ENCODE measurements around the gene SLC25A38. TPM values are rescaled to one million over a fixed set of nuclear protein-coding genes. Genes with fewer than 3 reads are reported as not detected.

SLC25A38 gene
- polyA plus RNA-seq, 3 donors = 5.7 to 8.9 (median 7.5) TPM

- intact Hi-C loops (cut with micrococcal nuclease) = no loop called here
- Mint-ChIP-seq H3K27me3 (ENCODE audit: low read depth in 3 of 3) (peaks cover 0 to 2% (median 2%) of the 10 kb centered on the region in 3 donors), H3K36me3 (peaks cover 70 to 93% of the 10 kb centered on the region in 2 donors), H3K4me1 (no peaks in the 10 kb centered on the region), H3K4me3 (no peak overlapping the region), H3K27ac (no peak overlapping the region), H3K9me3 (peaks cover 0 to 2% (median 0%) of the 10 kb centered on the region in 7 donors)
- no peak overlapping the region for H3K4me2 ChIP-seq (replicated peaks; ENCODE audit: extremely low read depth, low read length, poor library complexity, severe bottlenecking)
- H4K20me1 ChIP-seq (ENCODE audit: insufficient read depth, low read length) = no peaks in the 10 kb centered on the region
- no peaks in the 10 kb centered on the region for H3K9me3 ChIP-seq (replicated peaks in 1 of 2; ENCODE audit: control insufficient read depth in 1 of 2, insufficient read depth in 1 of 2, low read length in 2 of 2)
- peaks cover 57 to 83% of the 10 kb centered on the region in 2 donors for H3K36me3 ChIP-seq (replicated peaks in 1 of 2; ENCODE audit: control insufficient read depth in 1 of 2, insufficient read depth in 2 of 2, low read length in 2 of 2)
- no peak overlapping the region for H3K27ac ChIP-seq (ENCODE audit: low read depth in 1 of 2, low read length in 2 of 2)
- H2AFZ ChIP-seq (ENCODE audit: insufficient read depth, low read depth, low read length, poor library complexity, severe bottlenecking) = no peak overlapping the region
- H3K27me3 ChIP-seq (ENCODE audit: control insufficient read depth in 2 of 2, insufficient read depth in 2 of 2, low read length in 2 of 2) = no peaks in the 10 kb centered on the region
- WGBS (ENCODE audit: insufficient coverage) = no CpG with 5 or more reads among the region's 3 CpGs
- no peak overlapping the region for H3K9ac ChIP-seq (ENCODE audit: insufficient read depth, low read length, poor library complexity, severe bottlenecking)
- H3K4me1 ChIP-seq (ENCODE audit: control insufficient read depth in 1 of 2, insufficient read depth in 2 of 2, low read length in 2 of 2) = no peaks in the 10 kb centered on the region
- no peak for TF ChIP-seq CTCF (IDR thresholded peaks at IDR 0.05)
- no peaks in the 10 kb centered on the region for H3K79me2 ChIP-seq (ENCODE audit: insufficient read depth, low read length)
- no peak overlapping the region for H3K4me3 ChIP-seq (replicated peaks in 1 of 3; ENCODE audit: low read depth in 2 of 3, low read length in 3 of 3)
- no peak for DNase-seq
Measured at GRCh38 chr3:39396690-39397089, 13.5 kb downstream of the SLC25A38 start.

- H3K9me3 ChIP-seq (replicated peaks in 1 of 2; ENCODE audit: control insufficient read depth in 1 of 2, insufficient read depth in 1 of 2, low read length in 2 of 2) = no peaks in the 10 kb centered on the region
- intact Hi-C loops (cut with micrococcal nuclease) = no loop called here
- no peaks in the 10 kb centered on the region for H3K4me1 Mint-ChIP-seq
Measured at GRCh38 chr3:39398700-39399099, 15.5 kb downstream of the SLC25A38 start.

More at GRCh38 chr3:39398700-39399099, 15.5 kb downstream of the SLC25A38 start:
- Histone ChIP-seq H3K9ac (ENCODE audit: insufficient read depth, low read length, poor library complexity, severe bottlenecking) (no peak overlapping the region), H3K79me2 (ENCODE audit: insufficient read depth, low read length) (no peaks in the 10 kb centered on the region), H4K20me1 (ENCODE audit: insufficient read depth, low read length) (no peaks in the 10 kb centered on the region), H3K4me3 (replicated peaks in 1 of 3; ENCODE audit: low read depth in 2 of 3, low read length in 3 of 3) (no peak overlapping the region), H3K27ac (ENCODE audit: low read depth in 1 of 2, low read length in 2 of 2) (no peak overlapping the region), H3K27me3 (ENCODE audit: control insufficient read depth in 2 of 2, insufficient read depth in 2 of 2, low read length in 2 of 2) (no peaks in the 10 kb centered on the region), H3K4me1 (ENCODE audit: control insufficient read depth in 1 of 2, insufficient read depth in 2 of 2, low read length in 2 of 2) (no peaks in the 10 kb centered on the region), H2AFZ (ENCODE audit: insufficient read depth, low read depth, low read length, poor library complexity, severe bottlenecking) (no peak overlapping the region), H3K4me2 (replicated peaks; ENCODE audit: extremely low read depth, low read length, poor library complexity, severe bottlenecking) (no peak overlapping the region), H3K36me3 (replicated peaks in 1 of 2; ENCODE audit: control insufficient read depth in 1 of 2, insufficient read depth in 2 of 2, low read length in 2 of 2) (peaks cover 39 to 64% of the 10 kb centered on the region in 2 donors)
- peaks cover 0 to 2% (median 2%) of the 10 kb centered on the region in 3 donors for H3K27me3 Mint-ChIP-seq (ENCODE audit: low read depth in 3 of 3)
- peaks cover 0 to 2% (median 0%) of the 10 kb centered on the region in 7 donors for H3K9me3 Mint-ChIP-seq
- H3K4me3 Mint-ChIP-seq = no peak overlapping the region
- H3K36me3 Mint-ChIP-seq = peaks cover 52 to 74% of the 10 kb centered on the region in 2 donors
- TF ChIP-seq CTCF (IDR thresholded peaks at IDR 0.05) = no peak
- no peak for DNase-seq
- WGBS (ENCODE audit: insufficient coverage) = 80% methylated on average over 1 of the region's 4 CpGs
- no peak overlapping the region for H3K27ac Mint-ChIP-seq
